Lower leg skin (tissue), 3 donors: ENCODE results near the gene NUFIP2.

Source experiments
- POLR2A ChIP-seq, 2 donors: fragments of 450-650 bp; IDR thresholded peaks; one replicate each; pipeline ENCODE4 v1.6.1; 2016 to 2017; ENCODE audit warnings: antibody characterized with exemption in 2 of 2, mild to moderate bottlenecking in 1 of 2, moderate library complexity in 1 of 2
- TF ChIP-seq, protein P1 (sequence below), 3 donors: fragments of 450-650 bp; IDR thresholded peaks; one replicate each; pipeline ENCODE4 v1.5.1; 2016; ENCODE audit warnings: antibody characterized with exemption in 3 of 3, mild to moderate bottlenecking in 3 of 3, moderate library complexity in 2 of 3

DNA sequence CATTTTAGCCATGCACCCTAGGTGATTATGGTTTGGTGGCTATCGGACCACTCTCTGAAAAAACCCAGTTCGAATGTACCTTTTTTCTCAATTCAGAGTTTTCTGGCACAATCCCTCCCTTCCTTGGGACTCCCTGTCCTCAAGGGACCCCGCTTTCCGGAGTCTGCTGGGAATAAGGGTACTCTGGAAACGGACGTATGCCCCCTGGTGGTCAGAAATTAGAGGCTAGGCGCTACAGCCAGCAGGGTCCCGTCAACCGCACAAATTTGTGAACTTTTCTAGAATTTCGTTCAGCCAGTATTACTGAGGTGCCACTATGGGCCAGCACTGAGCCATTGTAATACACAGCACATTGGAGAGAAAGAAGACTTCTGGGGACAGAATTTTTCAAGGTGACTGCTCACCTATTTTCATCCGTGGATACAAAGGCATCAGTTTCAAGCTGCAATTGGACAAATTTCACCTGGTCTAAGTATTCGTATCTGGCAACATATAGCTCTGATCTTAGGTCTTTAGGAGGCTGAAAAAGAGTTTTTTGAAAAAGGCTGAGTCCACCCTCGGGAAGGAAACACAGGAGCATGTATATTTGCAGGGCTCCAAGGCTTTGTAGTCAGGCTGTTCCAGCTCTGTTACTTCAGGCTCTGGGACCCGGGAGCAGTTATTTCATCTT, 74.4 kb downstream of the NUFIP2 start:
- TF ChIP-seq, protein P1, sequence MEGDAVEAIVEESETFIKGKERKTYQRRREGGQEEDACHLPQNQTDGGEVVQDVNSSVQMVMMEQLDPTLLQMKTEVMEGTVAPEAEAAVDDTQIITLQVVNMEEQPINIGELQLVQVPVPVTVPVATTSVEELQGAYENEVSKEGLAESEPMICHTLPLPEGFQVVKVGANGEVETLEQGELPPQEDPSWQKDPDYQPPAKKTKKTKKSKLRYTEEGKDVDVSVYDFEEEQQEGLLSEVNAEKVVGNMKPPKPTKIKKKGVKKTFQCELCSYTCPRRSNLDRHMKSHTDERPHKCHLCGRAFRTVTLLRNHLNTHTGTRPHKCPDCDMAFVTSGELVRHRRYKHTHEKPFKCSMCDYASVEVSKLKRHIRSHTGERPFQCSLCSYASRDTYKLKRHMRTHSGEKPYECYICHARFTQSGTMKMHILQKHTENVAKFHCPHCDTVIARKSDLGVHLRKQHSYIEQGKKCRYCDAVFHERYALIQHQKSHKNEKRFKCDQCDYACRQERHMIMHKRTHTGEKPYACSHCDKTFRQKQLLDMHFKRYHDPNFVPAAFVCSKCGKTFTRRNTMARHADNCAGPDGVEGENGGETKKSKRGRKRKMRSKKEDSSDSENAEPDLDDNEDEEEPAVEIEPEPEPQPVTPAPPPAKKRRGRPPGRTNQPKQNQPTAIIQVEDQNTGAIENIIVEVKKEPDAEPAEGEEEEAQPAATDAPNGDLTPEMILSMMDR (IDR thresholded peaks at IDR 0.05): peak in 1 of 3 donors; percentile 79
- TF ChIP-seq POLR2A (IDR thresholded peaks at IDR 0.05): no peak
